ENCODE data around the gene SMARCC2.

- TF ChIP-seq CTCF (IDR thresholded peaks at IDR 0.05) (peak in 1 of 4 experiments; percentile 14), POLR2A (IDR thresholded peaks at IDR 0.05) (peak; percentile 53), POLR2AphosphoS5 (IDR thresholded peaks at IDR 0.05) (peak; percentile 98)
Observed at GRCh38 chr12:56152132-56152755, 37.0 kb downstream of the SMARCC2 start, which contains the start of gene MYL6B.

Data from prostate gland (tissue), 2 donors.